ENCODE results near the gene IRF2BPL.
A peak's percentile ranks its signal among the peaks of the same experiment; 100 is the strongest.

Gene IRF2BPL

GRCh38 chr14:77033622-77034589 lies 5.4 kb upstream of the IRF2BPL start:
- peak; percentile 82 for DNase-seq (ENCODE audit: low read depth, low spot score)
- TF ChIP-seq CTCF (IDR thresholded peaks at IDR 0.05; ENCODE audit: insufficient read depth, low read length, missing control alignments) = no peak
- H3K4me3 ChIP-seq (ENCODE audit: low read depth, low read length) = peak overlapping the region; percentile 61
- POLR2A ChIA-PET = interaction anchor here (0.8 to 1.2 kb wide), 5 partner anchors 10 to 129 kb away, joined by 3 to 4 read pairs (median 3); no protein-coding TSS in a partner anchor
- CTCF ChIA-PET = interaction anchor here (0.7 to 24.1 kb wide), 6 partner anchors 13 to 158 kb away, joined by 3 to 661 read pairs (median 4); no protein-coding TSS in a partner anchor

- peak overlapping the region; percentile 61 for H3K4me3 ChIP-seq (ENCODE audit: low read depth, low read length)
- peak; percentile 94 for DNase-seq (ENCODE audit: low read depth, low spot score)
- TF ChIP-seq CTCF (IDR thresholded peaks at IDR 0.05; ENCODE audit: insufficient read depth, low read length, missing control alignments) = peak; percentile 47
- CTCF ChIA-PET = interaction anchor here (0.7 to 24.1 kb wide), 8 partner anchors 8 to 119 kb away, joined by 3 to 661 read pairs (median 4); no protein-coding TSS in a partner anchor
- POLR2A ChIA-PET = interaction anchor here (0.7 to 1.2 kb wide), 4 partner anchors 9 to 128 kb away, joined by 3 to 4 read pairs (median 4); no protein-coding TSS in a partner anchor
These were observed 4.5 kb upstream of the IRF2BPL start for GRCh38 chr14:77032844-77033621.

GRCh38 chr14:77032491-77032843 lies 4.0 kb upstream of the IRF2BPL start:
- POLR2A ChIA-PET = interaction anchor here (0.7 to 1.0 kb wide), 2 partner anchors 10 to 70 kb away, joined by 3 to 4 read pairs; no protein-coding TSS in a partner anchor
- peak overlapping the region; percentile 37 for H3K4me3 ChIP-seq (ENCODE audit: low read depth, low read length)
- CTCF ChIA-PET = interaction anchor here (0.7 to 13.4 kb wide), 7 partner anchors 9 to 119 kb away, joined by 3 to 110 read pairs (median 5); no protein-coding TSS in a partner anchor
- TF ChIP-seq CTCF (IDR thresholded peaks at IDR 0.05; ENCODE audit: insufficient read depth, low read length, missing control alignments) = no peak
- DNase-seq (ENCODE audit: low read depth, low spot score) = no peak

GRCh38 chr14:77031759-77032490 lies 3.4 kb upstream of the IRF2BPL start:
- POLR2A ChIA-PET = interaction anchor here (0.9 to 1.1 kb wide), 3 partner anchors 11 to 114 kb away, joined by 3 to 4 read pairs (median 3); no protein-coding TSS in a partner anchor
- DNase-seq (ENCODE audit: low read depth, low spot score) = no peak
- CTCF ChIA-PET = interaction anchor here (0.7 to 13.4 kb wide), 8 partner anchors 9 to 118 kb away, joined by 3 to 110 read pairs (median 4); no protein-coding TSS in a partner anchor
- TF ChIP-seq CTCF (IDR thresholded peaks at IDR 0.05; ENCODE audit: insufficient read depth, low read length, missing control alignments) = no peak
- H3K4me3 ChIP-seq (ENCODE audit: low read depth, low read length) = peak overlapping the region; percentile 37

- peak overlapping the region; percentile 92 for H3K4me3 ChIP-seq (ENCODE audit: low read depth, low read length)
- no peak for DNase-seq (ENCODE audit: low read depth, low spot score)
- ChIA-PET POLR2A (interaction anchor here (0.6 to 2.8 kb wide), 10 partner anchors 12 to 109 kb away, joined by 3 to 17 read pairs (median 4); no protein-coding TSS in a partner anchor), CTCF (interaction anchor here (0.7 to 13.4 kb wide), 16 partner anchors 12 to 155 kb away, joined by 3 to 110 read pairs (median 4); no protein-coding TSS in a partner anchor)
- TF ChIP-seq CTCF (IDR thresholded peaks at IDR 0.05; ENCODE audit: insufficient read depth, low read length, missing control alignments) = peak; percentile 55
These were observed 747 bp downstream of the IRF2BPL start for GRCh38 chr14:77027538-77028383.

Measured in AG04449 (cell line).